H1 (cell line): ENCODE measurements around the gene MAP3K14. TPM values are rescaled to one million over a fixed set of nuclear protein-coding genes. Genes with fewer than 3 reads are reported as not detected.

Source experiments
- CTCF ChIA-PET: fragments of 300-600 bp; sonication (Branson Sonifier 250); formaldehyde crosslinking; loops from one replicate; lab custom pipeline; 2021; ENCODE audit not compliant: partially characterized antibody; lab: Charles Lee
- POLR2A ChIA-PET: fragments of 300-600 bp; sonication (Branson Sonifier 250); formaldehyde crosslinking; loops from one replicate; lab custom pipeline; 2021; ENCODE audit warnings: inconsistent platforms; ENCODE audit not compliant: partially characterized antibody; lab: Charles Lee
- DNase-seq, 2 experiments: peaks; one replicate each; pipeline versions ENCODE4 v3.0.0 to v3.0.0-alpha.2; 2010 to 2022; ENCODE audit warnings: low spot score in 2 of 2, low read depth in 1 of 2, mixed read lengths in 1 of 2
- FAIRE-seq: peaks from 2 replicates; lab custom pipeline; 2011; peaks lifted over from hg19 to GRCh38; lab: Jason Lieb, UNC
- H2AFZ ChIP-seq: 2 replicates; pipeline ENCODE4 v1.8.1; 2012; ENCODE audit warnings: low read length, inconsistent platforms
- H2AK5ac ChIP-seq: 2 replicates; pipeline ENCODE4 v1.6.1; 2013; ENCODE audit warnings: low read depth, low read length
- H2BK120ac ChIP-seq: replicated peaks from 2 replicates; pipeline ENCODE3; 2013; ENCODE audit warnings: low read depth, low read length, inconsistent platforms
- H2BK12ac ChIP-seq: 2 replicates; pipeline ENCODE4 v1.6.1; 2013; ENCODE audit warnings: low read depth, low read length
- H2BK15ac ChIP-seq: 2 replicates; pipeline ENCODE4 v1.6.1; 2013; ENCODE audit warnings: low read length
- H2BK20ac ChIP-seq: 2 replicates; pipeline ENCODE4 v1.6.1; 2013; ENCODE audit warnings: low read length
- H2BK5ac ChIP-seq: 2 replicates; pipeline ENCODE4 v1.6.1; 2013; ENCODE audit warnings: low read depth, low read length
- H3K14ac ChIP-seq: 2 replicates; pipeline ENCODE4 v1.6.1; 2013; ENCODE audit warnings: inconsistent platforms; ENCODE audit not compliant: insufficient read length
- H3K18ac ChIP-seq: 2 replicates; pipeline ENCODE4 v1.6.1; 2013; ENCODE audit warnings: low read length; ENCODE audit errors: extremely low read depth
- H3K23ac ChIP-seq: 2 replicates; pipeline ENCODE4 v1.6.1; 2013; ENCODE audit warnings: inconsistent platforms; ENCODE audit not compliant: insufficient read length
- H3K23me2 ChIP-seq: 2 replicates; pipeline ENCODE4 v1.6.1; 2013; ENCODE audit warnings: low read depth, low read length
- H3K27ac ChIP-seq: 2 replicates; pipeline ENCODE4 v1.6.1; 2011; ENCODE audit warnings: low read depth, low read length, inconsistent platforms
- H3K27me3 ChIP-seq, 4 experiments: replicated peaks in 1 of 4; 1 replicate in 1 of 4; 2 replicates in 3 of 4; pipeline versions ENCODE4 v1.6.1 to v1.8.1; 2011 to 2013; ENCODE audit warnings: low read length in 3 of 4, mild to moderate bottlenecking in 3 of 4, inconsistent platforms in 2 of 4, mixed read lengths in 2 of 4, moderate library complexity in 1 of 4; ENCODE audit not compliant: control insufficient read depth in 3 of 4, insufficient read depth in 3 of 4; ENCODE audit errors: extremely low read depth in 1 of 4
- H3K36me3 ChIP-seq, 4 experiments: 2 replicates each; pipeline versions ENCODE4 v1.6.1 to v1.8.1; 2011 to 2013; ENCODE audit warnings: mild to moderate bottlenecking in 4 of 4, low read length in 3 of 4, moderate library complexity in 2 of 4, control low read depth in 1 of 4, inconsistent platforms in 1 of 4; ENCODE audit not compliant: insufficient read depth in 4 of 4, control insufficient read depth in 2 of 4
- H3K4ac ChIP-seq: replicated peaks from 2 replicates; pipeline ENCODE3; 2013; ENCODE audit warnings: low read length, low read depth, mixed read lengths, inconsistent platforms; ENCODE audit not compliant: insufficient read length
- H3K4me1 ChIP-seq, 4 experiments: replicated peaks in 1 of 4; 1 replicate in 1 of 4; 2 replicates in 3 of 4; pipeline versions ENCODE4 v1.6.1 to v1.8.1; 2011 to 2013; ENCODE audit warnings: low read length in 3 of 4, inconsistent platforms in 2 of 4, mixed read lengths in 1 of 4; ENCODE audit not compliant: insufficient read depth in 4 of 4, control insufficient read depth in 3 of 4
- H3K4me2 ChIP-seq, 2 experiments: 2 replicates each; pipeline versions ENCODE4 v1.6.1 to v1.8.1; 2011 to 2013; ENCODE audit warnings: low read depth in 2 of 2, low read length in 2 of 2, control low read depth in 1 of 2, inconsistent platforms in 1 of 2, mild to moderate bottlenecking in 1 of 2; ENCODE audit not compliant: insufficient read depth in 1 of 2
- H3K4me3 ChIP-seq, 4 experiments: fragments of 200-600, 300-600 bp in 1 of 4; sonication (generic), shearing (Covaris generic), sonication (Bioruptor Twin) in 1 of 4; 2 replicates each; pipeline versions ENCODE4 v1.5.1 to v1.8.1; 2011 to 2016; ENCODE audit warnings: low read length in 4 of 4, low read depth in 3 of 4, control low read depth in 2 of 4, inconsistent platforms in 2 of 4, mild to moderate bottlenecking in 2 of 4, mixed read lengths in 1 of 4, moderate library complexity in 1 of 4; ENCODE audit not compliant: insufficient read depth in 2 of 4; ENCODE audit errors: extremely low read depth in 1 of 4
- H3K56ac ChIP-seq: replicated peaks from 2 replicates; pipeline ENCODE3; 2013; ENCODE audit warnings: low read depth, mild to moderate bottlenecking, mixed read lengths, low read length, inconsistent platforms; ENCODE audit not compliant: insufficient read length
- H3K79me1 ChIP-seq: 2 replicates; pipeline ENCODE4 v1.6.1; 2013; ENCODE audit warnings: low read depth, low read length, control low read depth
- H3K79me2 ChIP-seq, 2 experiments: 2 replicates each; pipeline versions ENCODE4 v1.6.1 to v1.8.1; 2012 to 2013; ENCODE audit warnings: low read length in 2 of 2, mild to moderate bottlenecking in 2 of 2, inconsistent platforms in 1 of 2; ENCODE audit not compliant: insufficient read depth in 2 of 2, control insufficient read depth in 1 of 2
- H3K9ac ChIP-seq, 4 experiments: replicated peaks in 1 of 4; 1 replicate in 1 of 4; 2 replicates in 3 of 4; pipeline versions ENCODE4 v1.6.1 to v1.8.1; 2011 to 2013; ENCODE audit warnings: low read depth in 3 of 4, low read length in 3 of 4, control low read depth in 2 of 4, mild to moderate bottlenecking in 2 of 4, moderate library complexity in 2 of 4, inconsistent platforms in 1 of 4; ENCODE audit errors: extremely low read depth in 1 of 4
- H3K9me3 ChIP-seq, 2 experiments: 2 replicates each; pipeline versions ENCODE4 v1.6.1 to v1.8.1; 2012 to 2013; ENCODE audit warnings: mild to moderate bottlenecking in 2 of 2, moderate library complexity in 2 of 2, control low read depth in 1 of 2, inconsistent platforms in 1 of 2, low read depth in 1 of 2, low read length in 1 of 2, mixed read lengths in 1 of 2; ENCODE audit not compliant: insufficient read depth in 2 of 2
- H4K20me1 ChIP-seq, 2 experiments: replicated peaks in 1 of 2; 2 replicates each; pipeline versions ENCODE3 to v1.8.1; 2011 to 2013; ENCODE audit warnings: inconsistent platforms in 2 of 2, low read length in 2 of 2, mild to moderate bottlenecking in 1 of 2; ENCODE audit not compliant: insufficient read depth in 2 of 2, control insufficient read depth in 1 of 2
- H4K5ac ChIP-seq: 2 replicates; pipeline ENCODE4 v1.6.1; 2013; ENCODE audit warnings: low read length, low read depth, mixed read lengths, inconsistent platforms; ENCODE audit not compliant: insufficient read length
- H4K8ac ChIP-seq: 2 replicates; pipeline ENCODE4 v1.8.0; 2013; ENCODE audit warnings: mild to moderate bottlenecking, moderate library complexity, low read length, inconsistent platforms; ENCODE audit not compliant: insufficient read depth; ENCODE audit errors: extremely low read depth
- H4K91ac ChIP-seq: replicated peaks from 2 replicates; pipeline ENCODE3; 2013; ENCODE audit warnings: low read length, mixed read lengths, inconsistent platforms; ENCODE audit not compliant: insufficient read length
- E2F6 ChIP-seq: IDR thresholded peaks from 2 replicates; pipeline ENCODE4 v1.6.1; 2012; ENCODE audit warnings: inconsistent platforms
- JUND ChIP-seq: IDR thresholded peaks from 2 replicates; pipeline ENCODE4 v1.6.1; 2011; ENCODE audit warnings: mild to moderate bottlenecking, improper control_type of control experiment, low read length
- RXRA ChIP-seq: IDR thresholded peaks from 2 replicates; pipeline ENCODE4 v1.6.1; 2011; ENCODE audit warnings: low read depth, mild to moderate bottlenecking, low read length, moderate library complexity; ENCODE audit not compliant: insufficient read depth
- WGBS, 2 experiments: shearing (Covaris generic) in 1 of 2; methylation state at CpG; one replicate each; pipeline versions ENCODE4 v1.1.6 to v1.1.7; 2013 to 2015; ENCODE audit warnings: low lambda C conversion rate in 2 of 2, mixed read lengths in 2 of 2, inconsistent platforms in 1 of 2, low coverage in 1 of 2, missing lambda C conversion rate in 1 of 2; ENCODE audit not compliant: insufficient replicate concordance in 2 of 2, insufficient coverage in 1 of 2, insufficient read length in 1 of 2; ENCODE audit errors: extremely low coverage in 1 of 2, missing lambda C conversion rate in 1 of 2; 5-methylcytosine and 5-hydroxymethylcytosine counted together
- polyA plus RNA-seq, 7 experiments: library from polyadenylated mRNA; depleted of rRNA in 3 of 7; stranded (reverse) in 5 of 7; unstranded in 2 of 7; fragments of >200 nt in 5 of 7; fragments of 200-250 nt in 2 of 7; gene quantifications; 1 replicate in 5 of 7; 2 replicates in 1 of 7; 4 replicates in 1 of 7; pipeline versions ENCODE4 v1.2.1 to v1.2.3, GENCODE V29; 2011 to 2013; ENCODE audit warnings: missing spikeins in 2 of 7, mixed read lengths in 2 of 7
- total RNA-seq: library from RNA; stranded (reverse); fragmentation: NEBNext Ultra II Directional; extraction: Animal tissue kit (Norgen Biotek cat#: 25700); gene quantifications from 2 replicates; pipeline ENCODE4 v1.2.1, GENCODE V29; 2021

MAP3K14 gene
- total and polyA plus RNA-seq, 2 of the 8 experiments (the other 6 are each of a cell fraction or from before 2014, with no cell fraction given) = 5.2 to 6.1 TPM

DNA sequence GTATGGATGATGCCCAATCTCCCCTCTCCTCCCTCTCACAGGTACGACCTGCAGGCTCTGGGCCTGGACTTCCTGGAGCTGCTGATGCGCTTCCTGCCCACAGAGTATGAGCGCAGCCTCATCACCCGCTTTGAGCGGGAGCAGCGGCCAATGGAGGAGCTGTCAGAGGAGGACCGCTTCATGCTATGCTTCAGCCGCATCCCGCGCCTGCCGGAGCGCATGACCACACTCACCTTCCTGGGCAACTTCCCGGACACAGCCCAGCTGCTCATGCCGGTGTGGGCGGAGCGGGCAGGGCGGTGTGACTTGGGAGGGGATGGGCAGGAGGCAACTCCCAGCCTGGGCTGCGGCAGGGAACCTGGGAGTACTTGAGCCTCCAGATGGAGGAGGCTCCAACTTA, 73.1 kb downstream of the MAP3K14 start:
- Histone ChIP-seq H2AFZ (no peak overlapping the region), H3K36me3 (no peaks in the 10 kb centered on the region), H3K9ac (no peak overlapping the region), H3K9me3 (no peaks in the 10 kb centered on the region), H3K27me3 (peaks cover 0 to 23% (median 14%) of the 10 kb centered on the region in 4 experiments; a peak in 6 of 7 replicates), H2BK20ac (no peak overlapping the region), H4K8ac (no peak overlapping the region), H2AK5ac (no peak overlapping the region), H3K4me2 (no peak overlapping the region), H3K23ac (no peak overlapping the region), H3K4ac (no peak overlapping the region), H3K56ac (no peak overlapping the region), H3K23me2 (peaks cover 20% of the 10 kb centered on the region; the same call in 1 of the 2 replicates), H4K91ac (no peak overlapping the region), H4K5ac (no peak overlapping the region), H3K4me1 (peaks cover 2 to 25% (median 18%) of the 10 kb centered on the region in 4 experiments), H2BK5ac (no peak overlapping the region), H2BK15ac (peak overlapping the region; percentile 72; the same call in 1 of the 2 replicates), H3K79me1 (peaks cover 3% of the 10 kb centered on the region), H3K4me3 (no peak overlapping the region), H3K18ac (no peak overlapping the region), H4K20me1 (peaks cover 1 to 3% of the 10 kb centered on the region in 2 experiments), H3K27ac (no peak overlapping the region), H3K14ac (no peak overlapping the region), H3K79me2 (peaks cover 0 to 3% of the 10 kb centered on the region in 2 experiments; a peak in 1 of 4 replicates), H2BK12ac (0 out of 2 replicates have a peak overlapping the region, but pooled peaks have one; percentile 17), H2BK120ac (no peak overlapping the region)
- 86% methylated on average over 18 of the region's 18 CpGs; no CpG with 5 or more reads in 1 of the 2 experiments for WGBS, 2 experiments
- CTCF ChIA-PET = interaction anchor here (1.0 to 22.1 kb wide), 7 partner anchors 7 to 141 kb away, joined by 3 to 362 read pairs (median 15); no protein-coding TSS in a partner anchor
- POLR2A ChIA-PET = interaction anchor here (0.5 to 4.5 kb wide), 7 partner anchors 12 to 271 kb away, joined by 3 to 24 read pairs (median 4); partner anchors contain the start of genes FMNL1, HEXIM1 and HEXIM2
- TF ChIP-seq JUND (no peak), RXRA (no peak), E2F6 (peak; percentile 62)
- DNase-seq (no peak), FAIRE-seq (no peak)
